ENCODE results near the gene INHBB. TPM values are rescaled to one million over a fixed set of nuclear protein-coding genes. Genes with fewer than 3 reads are reported as not detected.
"Not testable (repeated sequence)": the region's sequence is repeated elsewhere in the genome, so short reads cannot be mapped to it uniquely, and the experiment has no call there.

The INHBB gene
- polyA plus RNA-seq, 4 donors = 0.07 to 3.2 (median 0.27) TPM; not detected in 1

DNA sequence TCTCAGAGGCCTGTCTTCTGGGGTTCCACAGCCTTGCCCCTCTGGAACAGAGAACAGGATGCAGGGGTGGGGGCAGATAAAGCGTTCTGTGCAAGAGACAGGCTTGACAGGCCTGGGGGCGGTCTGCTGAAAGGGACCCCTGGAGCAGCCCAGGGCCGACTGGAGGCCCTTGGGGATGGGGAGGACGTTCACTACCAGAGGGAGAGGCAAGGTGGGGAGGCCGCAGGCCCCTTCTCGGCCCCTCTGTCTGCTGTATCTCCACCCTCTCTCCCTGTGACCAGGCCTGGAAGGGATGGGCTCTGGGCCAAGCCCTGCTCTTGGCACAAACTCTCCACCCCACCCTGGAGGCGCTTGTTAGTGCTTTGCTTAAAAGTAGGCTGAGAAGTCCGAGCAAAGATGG lies 27.3 kb upstream of the INHBB start:
- Histone ChIP-seq H3K36me3 (ENCODE audit: control insufficient read depth in 3 of 3, insufficient read depth in 2 of 3, low read depth in 1 of 3, low read length in 3 of 3) (no peaks in the 10 kb centered on the region), H3K4me1 (ENCODE audit: control insufficient read depth in 3 of 3, insufficient read depth in 2 of 3, low read depth in 1 of 3, low read length in 2 of 3) (peaks cover 0 to 4% (median 0%) of the 10 kb centered on the region in 3 donors), H3K27ac (ENCODE audit: low read depth in 1 of 3, low read length in 2 of 3) (no peak overlapping the region), H3K9me3 (ENCODE audit: control insufficient read depth in 2 of 2, insufficient read depth in 1 of 2, low read depth in 1 of 2, low read length in 1 of 2) (peaks cover 0 to 3% of the 10 kb centered on the region in 2 donors), H3K27me3 (ENCODE audit: control insufficient read depth in 3 of 3, insufficient read depth in 3 of 3, low read length in 3 of 3) (peaks cover 0 to 20% (median 0%) of the 10 kb centered on the region in 3 donors), H3K4me3 (ENCODE audit: low read depth in 1 of 3, low read length in 3 of 3) (no peak overlapping the region)
- 65 to 66% (median 65%) methylated on average over 8 of the region's 8 CpGs for WGBS, 3 donors
- DNase-seq (no peak), FAIRE-seq (no peak)

GRCh38 chr2:120319123-120319522 lies 26.8 kb upstream of the INHBB start:
- Histone ChIP-seq H3K9me3 (ENCODE audit: control insufficient read depth in 2 of 2, insufficient read depth in 1 of 2, low read depth in 1 of 2, low read length in 1 of 2) (peaks cover 0 to 3% of the 10 kb centered on the region in 2 donors), H3K4me3 (ENCODE audit: low read depth in 1 of 3, low read length in 3 of 3) (no peak overlapping the region), H3K36me3 (ENCODE audit: control insufficient read depth in 3 of 3, insufficient read depth in 2 of 3, low read depth in 1 of 3, low read length in 3 of 3) (no peaks in the 10 kb centered on the region), H3K27ac (ENCODE audit: low read depth in 1 of 3, low read length in 2 of 3) (no peak overlapping the region), H3K27me3 (ENCODE audit: control insufficient read depth in 3 of 3, insufficient read depth in 3 of 3, low read length in 3 of 3) (peaks cover 0 to 16% (median 0%) of the 10 kb centered on the region in 3 donors), H3K4me1 (ENCODE audit: control insufficient read depth in 3 of 3, insufficient read depth in 2 of 3, low read depth in 1 of 3, low read length in 2 of 3) (no peaks in the 10 kb centered on the region)
- FAIRE-seq (no peak), DNase-seq (no peak)
- WGBS, 3 donors = 72 to 83% (median 77%) methylated on average over 10 of the region's 10 CpGs

- DNase-seq = no peak
- 86 to 90% (median 88%) methylated on average over 18 of the region's 18 CpGs for WGBS, 3 donors
Observed at GRCh38 chr2:120319686-120320317, 26.1 kb upstream of the INHBB start.

DNA sequence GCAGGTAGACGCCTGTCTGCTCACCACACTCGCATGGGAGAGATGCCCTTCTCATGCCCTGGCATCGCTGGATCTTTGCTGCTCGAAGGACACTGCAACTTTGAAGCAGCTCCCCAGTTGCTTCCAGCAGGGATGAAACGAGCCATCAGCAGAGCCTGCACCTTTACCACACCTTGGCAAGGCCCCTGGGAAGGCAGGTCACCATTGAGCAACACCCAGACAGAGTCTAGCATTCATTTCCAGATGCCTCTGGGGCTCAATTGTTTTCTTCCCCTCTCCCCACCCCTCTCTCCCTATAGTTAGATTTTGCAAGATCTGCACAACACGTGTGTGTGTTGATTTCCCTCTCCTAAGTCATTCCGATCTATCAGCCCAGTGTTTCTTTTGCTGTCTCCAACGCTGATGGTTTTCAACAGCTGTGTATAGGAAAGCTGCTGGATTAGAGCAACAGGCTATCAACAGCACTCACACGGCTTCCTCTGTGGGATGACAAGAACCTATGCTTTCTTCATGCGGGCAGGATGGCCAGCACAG lies 25.6 kb upstream of the INHBB start:
- no peaks in the 10 kb centered on the region for H3K36me3 ChIP-seq (ENCODE audit: control insufficient read depth in 3 of 3, insufficient read depth in 2 of 3, low read depth in 1 of 3, low read length in 3 of 3)
- WGBS, 3 donors = 67 to 79% (median 70%) methylated on average over 10 of the region's 10 CpGs
- no peak for DNase-seq
- H3K27me3 ChIP-seq (ENCODE audit: control insufficient read depth in 3 of 3, insufficient read depth in 3 of 3, low read length in 3 of 3) = peaks cover 0 to 4% (median 0%) of the 10 kb centered on the region in 3 donors
- peaks cover 0 to 3% of the 10 kb centered on the region in 2 donors for H3K9me3 ChIP-seq (ENCODE audit: control insufficient read depth in 2 of 2, insufficient read depth in 1 of 2, low read depth in 1 of 2, low read length in 1 of 2)
- H3K4me3 ChIP-seq (ENCODE audit: low read depth in 1 of 3, low read length in 3 of 3) = no peak overlapping the region
- FAIRE-seq = no peak
- no peaks in the 10 kb centered on the region for H3K4me1 ChIP-seq (ENCODE audit: control insufficient read depth in 3 of 3, insufficient read depth in 2 of 3, low read depth in 1 of 3, low read length in 2 of 3)
- no peak overlapping the region for H3K27ac ChIP-seq (ENCODE audit: low read depth in 1 of 3, low read length in 2 of 3)

More at GRCh38 chr2:120319686-120320317, 26.1 kb upstream of the INHBB start:
- Histone ChIP-seq H3K27ac (ENCODE audit: low read depth in 1 of 3, low read length in 2 of 3) (no peak overlapping the region), H3K9me3 (ENCODE audit: control insufficient read depth in 2 of 2, insufficient read depth in 1 of 2, low read depth in 1 of 2, low read length in 1 of 2) (peaks cover 0 to 3% of the 10 kb centered on the region in 2 donors), H3K4me1 (ENCODE audit: control insufficient read depth in 3 of 3, insufficient read depth in 2 of 3, low read depth in 1 of 3, low read length in 2 of 3) (no peaks in the 10 kb centered on the region), H3K36me3 (ENCODE audit: control insufficient read depth in 3 of 3, insufficient read depth in 2 of 3, low read depth in 1 of 3, low read length in 3 of 3) (no peaks in the 10 kb centered on the region), H3K27me3 (ENCODE audit: control insufficient read depth in 3 of 3, insufficient read depth in 3 of 3, low read length in 3 of 3) (peaks cover 0 to 9% (median 0%) of the 10 kb centered on the region in 3 donors), H3K4me3 (ENCODE audit: low read depth in 1 of 3, low read length in 3 of 3) (no peak overlapping the region)
- no peak for FAIRE-seq

DNA sequence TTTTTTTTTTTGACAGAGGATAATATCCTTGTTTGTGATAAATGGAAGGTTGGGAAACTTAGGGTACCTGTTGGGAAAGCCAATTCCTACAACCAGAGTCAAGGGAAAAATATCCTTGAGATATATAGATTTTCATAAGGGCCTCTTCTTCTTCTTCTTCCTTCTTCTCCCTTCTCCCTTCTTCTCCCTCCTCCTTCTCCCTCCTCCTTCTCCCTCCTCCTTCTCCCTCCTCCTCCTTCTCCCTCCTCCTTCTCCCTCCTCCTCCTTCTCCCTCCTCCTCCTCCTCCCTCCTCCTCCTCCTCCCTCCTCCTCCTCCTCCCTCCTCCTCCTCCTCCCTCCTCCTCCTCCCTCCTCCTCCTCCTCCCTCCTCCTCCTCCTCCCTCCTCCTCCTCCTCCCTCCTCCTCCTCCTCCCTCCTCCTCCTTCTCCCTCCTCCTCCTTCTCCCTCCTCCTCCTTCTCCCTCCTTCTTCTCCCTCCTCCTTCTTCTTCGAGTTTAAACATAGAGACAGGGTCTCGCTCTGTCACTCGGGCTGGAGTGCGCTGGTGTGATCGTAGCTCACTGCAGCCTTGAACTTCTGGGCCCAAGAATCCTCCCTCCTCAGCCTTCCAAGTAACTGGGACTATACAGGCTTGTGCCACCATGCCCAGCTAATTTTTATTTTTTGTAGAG lies 24.9 kb upstream of the INHBB start:
- not testable (repeated sequence) for H3K4me3 ChIP-seq (ENCODE audit: low read depth in 1 of 3, low read length in 3 of 3); H3K36me3 ChIP-seq (ENCODE audit: control insufficient read depth in 3 of 3, insufficient read depth in 2 of 3, low read depth in 1 of 3, low read length in 3 of 3); H3K9me3 ChIP-seq (ENCODE audit: control insufficient read depth in 2 of 2, insufficient read depth in 1 of 2, low read depth in 1 of 2, low read length in 1 of 2); FAIRE-seq; H3K27me3 ChIP-seq (ENCODE audit: control insufficient read depth in 3 of 3, insufficient read depth in 3 of 3, low read length in 3 of 3); H3K27ac ChIP-seq (ENCODE audit: low read depth in 1 of 3, low read length in 2 of 3); H3K4me1 ChIP-seq (ENCODE audit: control insufficient read depth in 3 of 3, insufficient read depth in 2 of 3, low read depth in 1 of 3, low read length in 2 of 3); DNase-seq
- WGBS, 3 donors = 88 to 94% (median 94%) methylated on average over 5 of the region's 5 CpGs

DNA sequence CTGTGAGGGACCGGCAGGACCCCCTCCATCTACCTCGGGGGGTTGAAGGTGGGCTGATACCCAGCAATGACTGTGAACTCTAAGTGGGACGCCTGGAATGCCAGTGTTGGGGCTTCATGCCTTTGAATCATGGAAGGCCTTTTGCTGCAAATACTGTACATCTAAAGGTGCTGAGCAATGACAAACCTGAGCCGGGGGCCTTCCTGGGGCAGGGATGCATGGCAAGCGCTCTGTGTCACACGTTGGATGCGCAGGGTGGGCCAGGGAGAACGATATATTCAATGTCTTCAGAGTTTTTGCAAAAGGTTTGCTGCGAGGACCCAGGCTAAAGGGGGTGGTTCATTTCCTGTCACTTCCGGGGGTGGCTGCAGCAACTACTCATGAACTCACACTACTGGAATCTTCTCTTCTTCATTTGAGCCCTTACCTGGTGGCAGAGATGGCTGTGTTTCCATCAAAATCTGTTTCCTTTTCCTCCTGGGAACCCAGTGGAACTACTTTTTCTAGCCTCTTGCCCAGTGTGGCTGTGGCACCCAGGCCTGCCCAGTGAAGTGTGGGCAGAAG lies 24.1 kb upstream of the INHBB start:
- Histone ChIP-seq H3K27ac (ENCODE audit: low read depth in 1 of 3, low read length in 2 of 3) (no peak overlapping the region), H3K4me1 (ENCODE audit: control insufficient read depth in 3 of 3, insufficient read depth in 2 of 3, low read depth in 1 of 3, low read length in 2 of 3) (no peaks in the 10 kb centered on the region), H3K27me3 (ENCODE audit: control insufficient read depth in 3 of 3, insufficient read depth in 3 of 3, low read length in 3 of 3) (peaks cover 0 to 5% (median 1%) of the 10 kb centered on the region in 3 donors), H3K9me3 (ENCODE audit: control insufficient read depth in 2 of 2, insufficient read depth in 1 of 2, low read depth in 1 of 2, low read length in 1 of 2) (peaks cover 0 to 3% of the 10 kb centered on the region in 2 donors), H3K4me3 (ENCODE audit: low read depth in 1 of 3, low read length in 3 of 3) (no peak overlapping the region), H3K36me3 (ENCODE audit: control insufficient read depth in 3 of 3, insufficient read depth in 2 of 3, low read depth in 1 of 3, low read length in 3 of 3) (no peaks in the 10 kb centered on the region)
- WGBS, 3 donors = 85 to 90% (median 86%) methylated on average over 10 of the region's 10 CpGs
- no peak for DNase-seq
- no peak for FAIRE-seq

GRCh38 chr2:120322329-120322728 lies 23.6 kb upstream of the INHBB start:
- no peak for FAIRE-seq
- H3K9me3 ChIP-seq (ENCODE audit: control insufficient read depth in 2 of 2, insufficient read depth in 1 of 2, low read depth in 1 of 2, low read length in 1 of 2) = peaks cover 0 to under 1% of the 10 kb centered on the region in 2 donors
- no peaks in the 10 kb centered on the region for H3K36me3 ChIP-seq (ENCODE audit: control insufficient read depth in 3 of 3, insufficient read depth in 2 of 3, low read depth in 1 of 3, low read length in 3 of 3)
- no peaks in the 10 kb centered on the region for H3K4me1 ChIP-seq (ENCODE audit: control insufficient read depth in 3 of 3, insufficient read depth in 2 of 3, low read depth in 1 of 3, low read length in 2 of 3)
- H3K27me3 ChIP-seq (ENCODE audit: control insufficient read depth in 3 of 3, insufficient read depth in 3 of 3, low read length in 3 of 3) = peaks cover 0 to 8% (median 1%) of the 10 kb centered on the region in 3 donors
- H3K4me3 ChIP-seq (ENCODE audit: low read depth in 1 of 3, low read length in 3 of 3) = no peak overlapping the region
- WGBS, 3 donors = 87 to 94% (median 90%) methylated on average over 7 of the region's 7 CpGs
- DNase-seq = no peak
- no peak overlapping the region for H3K27ac ChIP-seq (ENCODE audit: low read depth in 1 of 3, low read length in 2 of 3)

GRCh38 chr2:120323214-120323613 lies 22.7 kb upstream of the INHBB start:
- Histone ChIP-seq H3K4me3 (ENCODE audit: low read depth in 1 of 3, low read length in 3 of 3) (no peak overlapping the region), H3K9me3 (ENCODE audit: control insufficient read depth in 2 of 2, insufficient read depth in 1 of 2, low read depth in 1 of 2, low read length in 1 of 2) (no peaks in the 10 kb centered on the region), H3K27me3 (ENCODE audit: control insufficient read depth in 3 of 3, insufficient read depth in 3 of 3, low read length in 3 of 3) (peaks cover 0 to 8% (median 1%) of the 10 kb centered on the region in 3 donors), H3K27ac (ENCODE audit: low read depth in 1 of 3, low read length in 2 of 3) (no peak overlapping the region), H3K4me1 (ENCODE audit: control insufficient read depth in 3 of 3, insufficient read depth in 2 of 3, low read depth in 1 of 3, low read length in 2 of 3) (no peaks in the 10 kb centered on the region), H3K36me3 (ENCODE audit: control insufficient read depth in 3 of 3, insufficient read depth in 2 of 3, low read depth in 1 of 3, low read length in 3 of 3) (no peaks in the 10 kb centered on the region)
- no peak for DNase-seq
- no peak for FAIRE-seq
- 69 to 70% (median 69%) methylated on average over 10 of the region's 10 CpGs for WGBS, 3 donors

All from small intestine (tissue), 7 donors.